GM18499 (cell line): ENCODE results near the gene ADAMTSL1.

Experiments used
- ATAC-seq: cut with Tn5 transposase; IDR thresholded peaks from one replicate; pipeline ENCODE4 v1.9.1; 2021; ENCODE audit warnings: moderate number of reproducible peaks; ENCODE audit not compliant: insufficient read depth, unreplicated experiment

The ADAMTSL1 gene

DNA sequence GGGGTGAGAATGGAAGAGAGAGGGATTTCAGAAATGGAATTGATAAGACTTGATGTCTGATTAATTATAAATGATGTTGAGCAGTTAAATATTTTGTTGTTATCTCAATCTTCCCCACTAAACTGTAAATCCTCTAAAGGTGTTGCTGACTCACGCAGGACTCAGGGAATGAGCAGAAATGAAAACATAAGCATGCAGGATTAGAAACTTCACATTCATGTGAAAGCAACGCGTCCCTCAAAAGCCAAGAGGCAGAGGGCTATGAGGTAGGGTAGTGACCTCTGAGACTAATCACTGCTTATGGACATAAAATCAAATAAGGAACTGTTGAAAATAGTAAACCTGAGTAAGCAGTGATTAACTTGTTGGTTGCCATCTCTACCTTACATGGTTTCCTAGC lies 21.1 kb downstream of the ADAMTSL1 start:
- ATAC-seq = no peak

DNA sequence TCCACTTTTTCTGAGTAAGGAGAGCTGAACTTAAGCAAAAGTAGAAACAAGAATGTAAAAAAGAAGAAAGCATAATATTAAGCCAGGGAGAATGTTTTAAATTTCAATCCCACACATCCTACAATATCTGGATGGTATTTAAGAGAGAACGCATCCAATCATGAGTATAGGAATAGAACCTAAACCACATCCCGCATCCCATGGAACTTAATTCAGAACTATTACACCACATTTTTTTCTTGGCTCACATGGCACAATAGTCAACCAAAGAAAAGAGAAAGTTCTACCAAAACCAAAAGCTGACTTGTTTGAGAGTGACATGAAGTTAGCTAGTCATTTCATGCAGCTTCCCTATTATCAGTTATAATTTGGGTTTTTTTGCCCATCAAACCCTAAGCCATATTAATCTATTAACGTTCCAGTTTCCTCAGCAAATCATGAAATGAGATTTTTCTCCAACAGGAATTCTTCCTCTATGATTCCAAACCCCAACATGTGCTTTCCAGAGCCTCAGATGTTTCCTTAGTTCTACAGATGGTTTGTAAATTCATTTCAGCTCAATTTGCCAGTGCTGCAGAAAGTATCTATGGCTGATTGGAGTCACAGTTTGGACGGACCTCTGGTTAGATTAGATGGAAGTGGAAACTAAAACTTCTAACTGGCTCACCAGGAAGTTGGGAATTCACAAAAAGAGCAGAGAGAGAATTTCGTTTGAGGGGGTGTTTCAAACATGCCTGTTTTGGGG lies 22.5 kb downstream of the ADAMTSL1 start:
- ATAC-seq = no peak

DNA sequence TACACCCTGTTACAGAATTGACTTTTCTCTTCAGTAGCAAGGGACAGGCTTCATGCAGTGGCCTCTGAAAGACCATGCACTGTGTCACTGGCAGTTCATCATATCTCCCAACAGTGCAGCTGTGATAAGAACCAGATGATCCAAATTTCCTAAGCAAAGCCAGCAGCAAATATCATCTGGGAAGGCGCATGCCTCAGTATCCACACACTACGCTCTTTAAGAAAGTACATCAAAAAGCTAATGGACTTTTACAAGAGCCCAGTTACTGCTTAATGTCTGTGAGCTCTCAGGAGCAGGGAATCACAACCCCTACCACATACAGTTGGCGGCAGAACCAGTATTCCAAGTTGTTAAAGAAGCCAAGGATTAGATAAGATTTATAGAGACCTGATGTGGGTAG lies 25.1 kb downstream of the ADAMTSL1 start:
- ATAC-seq = no peak

DNA sequence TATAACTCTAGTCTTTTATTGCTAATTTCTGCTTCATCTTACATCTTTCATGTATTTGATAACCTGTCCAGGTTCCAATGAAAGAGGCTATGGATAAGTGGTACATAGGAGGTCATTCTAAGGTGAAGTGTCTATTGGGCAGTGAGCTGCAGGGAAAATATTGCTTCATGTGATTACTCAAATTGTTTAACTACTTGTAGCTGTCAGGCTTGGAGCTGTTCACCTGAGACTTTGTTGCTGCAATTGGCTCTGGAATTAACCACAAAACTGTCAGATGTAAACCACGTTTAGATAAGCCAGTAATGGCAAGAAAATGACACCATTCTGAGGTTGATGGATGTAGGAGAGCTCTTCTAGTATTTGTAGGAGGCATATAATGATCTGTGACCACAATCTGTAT lies 26.0 kb downstream of the ADAMTSL1 start:
- ATAC-seq = no peak

DNA sequence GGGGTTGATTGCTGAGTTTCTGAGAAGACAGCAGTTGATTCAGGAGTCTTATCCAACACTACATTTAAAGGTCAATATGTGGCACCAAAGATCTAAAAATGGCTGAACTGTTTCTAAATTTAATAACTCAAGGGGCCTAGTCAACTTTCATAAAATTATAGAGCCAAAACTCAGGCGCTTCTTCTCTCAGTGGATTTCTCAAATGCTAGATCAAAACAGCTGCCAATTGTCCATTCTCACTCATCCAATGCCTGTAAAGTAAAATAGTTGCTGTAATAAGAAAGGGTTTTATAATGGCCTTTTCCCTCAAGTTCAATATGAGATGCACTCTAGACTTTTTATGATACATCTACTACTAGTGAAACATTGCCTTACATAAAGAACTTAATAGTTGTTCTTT lies 26.5 kb downstream of the ADAMTSL1 start:
- ATAC-seq = no peak

DNA sequence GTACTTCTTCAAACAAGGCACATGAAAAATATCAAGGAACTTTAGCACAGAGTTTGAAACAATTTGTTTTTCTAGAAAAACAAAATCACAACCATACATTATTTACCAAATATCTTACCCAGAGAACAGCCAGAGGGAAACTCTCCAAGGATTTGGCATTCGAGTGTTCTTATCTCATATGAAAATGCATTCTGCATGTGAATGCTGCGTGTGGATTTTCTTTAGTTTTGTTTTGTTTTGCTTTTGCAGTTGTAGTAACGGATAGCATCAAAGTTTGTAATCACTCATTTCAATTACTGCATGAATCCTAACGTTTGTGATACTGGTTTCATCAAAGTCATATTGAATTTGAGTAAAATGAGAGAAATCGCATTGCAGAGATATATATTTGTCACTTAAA lies 28.0 kb downstream of the ADAMTSL1 start:
- ATAC-seq = no peak

DNA sequence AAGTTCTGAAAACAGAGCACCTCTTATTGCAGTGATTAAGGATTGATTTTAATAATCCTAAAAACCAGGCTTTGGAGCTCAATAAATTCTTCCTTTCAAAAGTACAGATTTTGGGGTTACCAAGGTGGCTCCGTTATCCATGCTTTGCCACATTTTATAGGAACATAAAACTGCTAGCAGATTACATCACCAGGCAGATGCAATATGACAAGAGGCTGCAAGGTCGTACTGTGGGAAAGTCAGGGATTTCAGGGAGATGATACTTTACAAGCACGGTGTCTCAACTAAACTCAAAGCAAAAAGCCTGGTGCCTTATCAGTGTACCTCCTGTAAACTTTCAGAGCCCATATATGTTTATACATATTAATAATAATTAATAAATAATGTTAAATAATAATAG lies 28.6 kb downstream of the ADAMTSL1 start:
- no peak for ATAC-seq

DNA sequence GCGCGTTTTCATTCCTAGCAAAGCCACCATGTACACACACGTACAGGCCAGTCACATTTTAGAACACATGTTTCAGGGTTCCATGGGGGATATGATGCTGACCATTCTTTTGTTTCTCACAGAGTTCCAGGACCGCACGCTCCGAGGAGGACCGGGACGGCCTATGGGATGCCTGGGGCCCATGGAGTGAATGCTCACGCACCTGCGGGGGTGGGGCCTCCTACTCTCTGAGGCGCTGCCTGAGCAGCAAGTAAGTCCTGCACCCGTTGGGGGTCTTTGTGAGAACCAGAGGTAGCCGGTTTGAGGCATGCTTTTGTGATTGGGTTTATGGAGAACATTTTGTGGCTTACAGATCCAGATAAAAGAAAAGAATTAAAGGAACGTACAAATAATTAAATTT lies 30.8 kb downstream of the ADAMTSL1 start:
- ATAC-seq = no peak

DNA sequence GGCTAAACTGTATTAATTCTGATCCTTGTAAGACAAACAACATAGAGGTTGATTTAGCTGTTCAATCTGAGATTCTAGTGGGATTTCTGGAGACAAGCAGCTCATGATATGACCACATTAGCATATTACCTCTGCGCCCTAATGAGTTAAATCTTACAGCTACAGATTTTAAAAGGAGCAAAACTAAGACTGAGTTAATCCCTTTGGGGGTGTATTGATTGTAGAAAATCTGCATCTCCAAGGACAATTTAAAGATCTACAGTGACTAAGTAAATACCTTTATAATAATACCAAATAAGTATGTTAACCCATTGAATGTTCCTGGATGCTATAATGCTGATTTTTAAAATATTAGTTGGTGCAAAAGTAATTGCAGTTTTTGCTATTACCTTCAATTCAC lies 33.2 kb downstream of the ADAMTSL1 start:
- ATAC-seq = no peak

DNA sequence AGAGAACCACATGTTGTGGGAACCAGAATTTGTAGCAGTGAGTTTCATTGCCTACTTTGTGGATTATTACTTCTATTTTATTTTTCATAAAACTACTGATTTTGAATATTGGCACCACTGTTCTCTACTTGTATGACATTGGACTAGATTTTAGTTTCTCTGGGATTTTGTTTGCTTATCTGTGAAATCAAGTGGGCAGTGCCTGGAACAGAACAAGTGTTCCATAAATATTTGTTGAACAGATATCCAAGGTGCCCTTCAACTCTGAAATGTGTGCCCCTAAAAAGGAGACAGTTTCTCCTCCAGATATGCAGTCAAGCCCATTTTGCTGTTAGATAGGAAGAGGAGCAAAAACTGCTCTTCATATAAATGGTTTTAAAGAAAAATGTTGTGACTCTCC lies 42.6 kb downstream of the ADAMTSL1 start:
- ATAC-seq = no peak

DNA sequence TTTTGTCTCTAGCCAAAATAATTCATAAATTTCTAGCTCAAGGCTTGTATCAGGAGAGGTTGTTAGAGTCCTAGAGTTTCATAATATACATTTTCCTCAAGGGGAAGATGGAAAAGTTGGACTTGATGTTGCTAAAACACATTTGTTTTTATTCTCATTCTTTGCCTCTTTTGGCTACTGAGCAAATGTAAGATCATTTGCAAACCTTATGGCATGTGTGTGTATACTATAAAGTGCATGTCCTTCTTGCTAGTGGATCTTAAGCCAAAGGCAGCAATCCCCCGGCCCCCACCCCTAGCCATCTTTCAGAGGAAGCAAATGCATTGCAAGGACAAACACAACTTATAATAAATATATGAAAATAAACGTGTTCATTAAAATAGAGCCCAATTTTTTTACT lies 43.0 kb downstream of the ADAMTSL1 start:
- ATAC-seq = no peak

DNA sequence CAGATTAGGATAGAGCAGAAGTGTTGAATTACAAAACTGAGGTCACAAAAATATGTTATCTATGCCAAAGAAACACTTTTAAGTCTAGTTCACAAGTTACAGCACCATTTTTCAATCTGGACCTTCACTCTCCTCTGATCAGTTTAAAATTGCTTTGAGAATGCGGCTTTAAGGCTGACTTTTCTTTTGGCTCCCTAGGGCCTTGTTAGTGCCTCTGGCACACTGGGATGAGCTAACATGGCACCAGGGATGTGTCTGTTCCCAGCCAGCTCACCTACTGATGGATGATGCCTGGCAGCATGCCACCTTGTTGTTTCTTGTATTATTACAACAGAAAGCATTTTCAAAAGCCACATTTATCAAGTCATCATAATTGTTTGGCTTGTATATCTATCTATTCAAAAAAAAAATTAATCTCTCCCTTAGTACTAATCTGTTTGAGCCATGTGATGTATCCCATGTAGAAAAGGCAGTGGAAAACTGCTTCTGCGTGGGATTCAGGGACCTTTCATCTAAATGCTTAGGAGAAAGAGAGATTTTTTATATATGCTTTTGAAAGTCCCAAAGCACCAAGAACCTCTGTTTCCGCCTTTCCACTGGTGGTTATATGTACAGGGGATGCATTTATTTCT lies 46.6 kb downstream of the ADAMTSL1 start:
- no peak for ATAC-seq

DNA sequence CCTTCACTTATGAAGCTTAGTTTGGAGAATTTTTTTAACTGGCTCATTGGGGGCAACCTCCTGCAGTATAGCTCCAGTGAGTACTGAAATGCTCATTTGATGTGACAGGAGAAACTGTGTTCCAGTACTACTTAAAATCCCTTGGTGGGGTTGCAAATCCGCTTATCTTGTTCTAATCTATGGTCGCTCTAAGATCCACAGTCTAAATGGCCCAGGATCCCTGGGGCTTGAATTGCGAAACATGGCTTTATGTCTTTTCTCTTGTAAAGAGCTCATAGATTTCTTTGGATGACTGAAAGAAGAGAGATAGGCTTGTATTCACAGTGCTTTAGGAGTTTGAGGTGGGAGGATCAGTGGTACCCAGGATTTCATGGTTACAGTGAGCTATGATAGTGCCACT lies 52.7 kb downstream of the ADAMTSL1 start:
- no peak for ATAC-seq

DNA sequence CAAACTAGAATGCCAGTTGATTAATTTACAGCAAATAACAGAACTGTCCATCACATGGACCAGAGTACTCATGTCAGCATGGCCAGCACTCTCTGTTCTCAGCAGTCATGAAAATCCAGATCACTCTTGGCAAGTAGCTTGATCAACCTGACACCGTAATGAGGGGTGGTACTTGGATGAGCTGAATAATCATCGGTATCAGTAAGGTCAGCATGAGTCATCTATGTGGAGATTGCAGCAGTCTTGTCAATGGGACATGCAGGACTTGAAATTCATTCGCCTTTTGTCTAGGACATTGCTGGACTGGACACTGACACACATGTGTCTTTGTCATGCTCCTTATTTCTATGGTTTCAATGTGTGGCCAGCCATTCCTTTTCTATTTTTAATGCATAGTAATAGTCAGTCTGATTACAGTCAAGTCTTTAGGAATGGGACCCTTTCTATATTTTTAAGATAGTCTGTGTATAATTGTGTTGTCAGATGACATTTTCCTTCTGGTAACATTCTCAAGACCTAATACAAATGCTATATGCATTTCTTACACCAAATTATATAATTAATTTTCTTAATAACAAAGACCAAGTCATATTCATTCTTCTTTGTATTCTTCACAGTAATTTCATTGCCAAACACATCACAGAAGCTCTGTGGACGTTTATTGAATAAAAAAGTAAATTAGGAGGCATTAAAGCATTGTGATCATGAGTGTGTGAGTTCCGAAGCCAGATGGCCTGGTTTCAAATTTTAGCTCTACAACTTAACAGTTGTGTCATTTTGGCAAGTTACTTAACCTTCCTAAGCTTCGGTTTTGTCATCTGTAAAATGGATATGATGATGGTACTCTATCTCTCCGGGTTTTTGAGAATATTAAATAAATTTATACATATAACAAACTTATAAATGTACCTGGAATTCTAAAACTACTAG lies 57.4 kb downstream of the ADAMTSL1 start:
- ATAC-seq = no peak

DNA sequence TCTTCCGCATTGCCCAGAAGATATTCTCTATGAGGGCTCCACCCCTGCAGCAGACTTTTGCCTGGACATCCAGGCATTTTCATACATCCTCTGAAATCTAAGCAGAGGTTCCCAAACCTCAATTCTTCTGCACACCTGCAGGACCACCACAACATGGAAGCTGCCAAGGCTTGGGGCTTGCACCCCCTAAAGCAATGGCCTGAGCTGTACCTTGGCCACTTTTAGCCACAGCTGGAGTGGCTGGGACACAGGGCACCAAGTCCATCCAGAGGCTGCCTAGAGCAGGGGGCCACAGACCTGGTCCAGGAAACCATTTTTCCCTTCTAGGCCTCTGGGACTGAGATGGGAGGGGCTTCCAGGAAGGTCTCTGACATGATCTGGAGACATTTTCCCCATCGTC lies 60.7 kb downstream of the ADAMTSL1 start:
- ATAC-seq = no peak

DNA sequence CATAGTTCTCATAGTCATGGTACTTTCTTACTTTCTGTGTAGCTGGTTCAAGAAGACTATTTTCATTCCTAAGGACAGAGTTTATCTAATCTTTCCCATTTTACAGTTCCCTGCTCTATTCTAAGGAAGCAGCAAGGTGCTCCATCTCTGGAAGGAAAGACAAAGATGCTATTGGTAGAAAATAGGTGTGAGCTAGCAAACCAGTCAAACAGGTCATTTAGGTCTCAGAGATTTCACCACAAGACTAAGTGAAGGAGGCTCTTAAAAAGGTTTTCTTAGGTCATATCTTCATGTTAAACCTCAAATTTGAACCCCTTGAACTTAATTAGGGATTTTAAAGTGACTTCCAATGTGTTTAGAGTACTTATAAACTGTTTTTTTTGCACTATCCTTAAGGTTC lies 62.6 kb downstream of the ADAMTSL1 start:
- ATAC-seq = no peak

DNA sequence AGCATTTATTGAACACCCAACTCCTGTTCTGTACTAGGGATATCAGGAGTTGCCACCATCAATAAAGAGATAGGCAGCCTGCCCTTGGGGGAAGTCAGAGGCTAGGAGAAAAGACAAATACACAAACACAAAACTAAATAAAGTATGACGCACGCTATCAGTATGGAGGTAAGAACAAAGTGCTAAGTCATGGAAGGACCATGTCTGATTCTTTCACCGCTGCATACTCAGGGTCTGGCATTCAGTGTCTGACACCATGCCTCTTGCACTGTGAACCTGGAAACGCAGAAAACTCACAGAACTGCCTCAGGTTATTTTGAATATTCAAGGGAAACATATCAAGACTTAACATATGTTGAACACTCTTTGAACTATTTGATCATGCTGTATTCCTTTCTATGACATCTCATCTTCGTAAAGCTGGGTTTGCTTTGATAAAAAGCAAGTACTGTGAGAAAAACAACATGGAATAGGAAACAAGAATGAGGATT lies 65.3 kb downstream of the ADAMTSL1 start:
- no peak for ATAC-seq

DNA sequence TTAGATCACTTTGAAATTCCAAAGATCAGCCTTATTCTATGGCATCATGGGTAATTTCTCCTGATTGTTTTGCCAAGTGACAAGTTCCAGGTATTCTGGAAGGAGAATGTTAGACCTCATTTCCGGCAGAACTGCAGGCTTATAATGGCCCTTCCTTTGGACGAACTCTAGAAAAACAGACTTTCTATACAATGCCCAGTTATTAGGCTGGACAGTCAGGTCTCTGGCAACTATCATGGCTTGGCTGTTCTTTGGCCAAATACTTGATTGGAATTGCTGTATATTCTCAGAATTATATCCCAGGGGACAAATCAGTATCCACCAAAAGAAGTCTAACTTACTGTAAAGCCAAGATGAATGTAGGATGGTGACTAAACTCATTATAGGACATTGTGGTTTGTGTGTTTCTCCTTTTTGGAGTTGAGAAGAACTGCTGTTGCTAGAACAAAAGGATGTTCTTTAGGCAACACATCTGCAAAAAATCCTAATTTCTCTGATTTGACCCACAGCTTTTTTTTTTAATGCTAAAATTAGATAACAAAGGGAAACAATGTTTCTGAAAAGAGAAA lies 69.0 kb downstream of the ADAMTSL1 start:
- no peak for ATAC-seq

DNA sequence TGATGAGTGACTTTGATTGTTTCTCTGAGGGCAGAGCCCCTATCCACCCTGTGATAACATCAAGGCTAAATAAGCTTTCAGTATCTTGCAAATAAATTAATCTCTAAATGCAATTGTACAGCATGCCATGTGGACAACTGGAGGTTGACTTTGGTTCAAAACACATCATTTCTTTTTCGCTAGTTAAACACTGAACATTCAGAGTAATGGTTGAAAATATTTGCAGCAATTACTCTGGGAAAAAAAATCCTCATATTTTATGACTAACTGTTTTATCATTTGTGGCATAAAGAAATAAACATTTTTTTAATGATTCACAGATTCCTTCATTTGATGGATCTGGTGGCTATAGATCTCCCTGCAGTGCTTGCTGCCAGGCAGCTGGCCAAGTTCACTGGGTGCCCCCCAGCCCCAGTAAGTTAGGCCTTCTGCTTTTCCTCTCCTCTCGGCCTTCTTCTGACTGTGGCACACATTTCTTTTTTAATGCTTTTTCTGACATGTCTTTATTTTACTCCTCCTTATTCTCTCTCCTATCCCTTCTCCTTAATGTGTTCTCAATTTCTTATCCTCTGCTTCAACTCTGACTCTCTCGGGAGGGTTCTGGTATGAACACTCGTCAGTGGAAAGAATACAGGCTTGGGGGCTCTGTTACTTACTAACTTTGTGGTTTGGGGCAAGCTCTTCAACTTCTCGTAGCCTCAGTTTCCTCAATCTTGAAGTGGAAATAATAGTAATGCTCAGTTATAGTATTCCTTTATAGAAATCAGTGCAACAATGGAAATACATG lies 69.6 kb downstream of the ADAMTSL1 start:
- ATAC-seq = no peak

DNA sequence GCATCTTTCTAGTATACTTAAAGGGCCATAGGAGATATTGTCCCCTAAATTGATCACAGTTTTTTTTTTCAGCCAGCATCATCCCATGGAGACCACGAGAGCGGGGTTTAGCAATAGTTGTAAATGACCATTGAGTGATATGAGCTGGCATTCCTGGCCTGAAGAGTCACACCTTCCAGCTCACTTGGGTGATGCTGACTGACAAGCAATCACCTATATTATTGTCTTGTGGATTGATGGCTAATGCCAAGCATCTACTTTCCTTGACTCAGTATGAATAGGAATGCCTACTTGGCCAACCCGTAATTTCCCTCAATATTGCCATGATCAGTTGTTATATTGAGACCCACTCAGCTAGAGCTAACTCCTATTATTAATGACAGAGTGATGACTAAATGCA lies 70.5 kb downstream of the ADAMTSL1 start:
- no peak for ATAC-seq
